Measurements from ENCODE around the gene DZANK1. TPM values are rescaled to one million over a fixed set of nuclear protein-coding genes. Genes with fewer than 3 reads are reported as not detected.

Gene DZANK1
- total and polyA plus RNA-seq, 2 of the 8 experiments (the other 6 are each of a cell fraction or from before 2014, with no cell fraction given): 8.0 to 9.9 TPM

- no peaks in the 10 kb centered on the region for H3K79me1 ChIP-seq (ENCODE audit: low read depth, low read length)
- H2BK5ac ChIP-seq (ENCODE audit: low read depth, low read length): peak overlapping the region; percentile 23; the same call in 1 of the 2 replicates
- H3K4ac ChIP-seq (replicated peaks; ENCODE audit: insufficient read length, low read depth, low read length): no peak overlapping the region
- H2BK15ac ChIP-seq (ENCODE audit: low read length): peak overlapping the region; percentile 65; the same call in 1 of the 2 replicates
- H4K20me1 ChIP-seq (replicated peaks in 1 of 2; ENCODE audit: control insufficient read depth in 1 of 2, insufficient read depth in 2 of 2, low read length in 2 of 2): no peaks in the 10 kb centered on the region
- H3K9ac ChIP-seq (replicated peaks in 1 of 4; ENCODE audit: extremely low read depth in 1 of 4, low read depth in 3 of 4, low read length in 3 of 4): no peak overlapping the region
- WGBS, 2 experiments (ENCODE audit: extremely low coverage in 1 of 2, insufficient coverage in 1 of 2, insufficient read length in 1 of 2, insufficient replicate concordance in 2 of 2, low coverage in 1 of 2, low lambda C conversion rate in 2 of 2, missing lambda C conversion rate in 1 of 2): 80% methylated on average over 7 of the region's 7 CpGs; no CpG with 5 or more reads in 1 of the 2 experiments
- H3K23ac ChIP-seq (ENCODE audit: insufficient read length): no peak overlapping the region
- peak overlapping the region; percentile 92 for H2AFZ ChIP-seq (ENCODE audit: low read length)
- POLR2A ChIA-PET (ENCODE audit: partially characterized antibody): interaction anchor here (0.9 kb wide), 2 partner anchors 9 to 10 kb away, joined by 3 to 4 read pairs; no protein-coding TSS in a partner anchor
- peak; percentile 23 to 61 for DNase-seq (ENCODE audit: low read depth in 1 of 2, low spot score in 2 of 2)
- peaks cover 0 to 4% of the 10 kb centered on the region in 2 experiments; a peak in 1 of 4 replicates for H3K9me3 ChIP-seq (ENCODE audit: insufficient read depth in 2 of 2, low read depth in 1 of 2, low read length in 1 of 2)
- H4K8ac ChIP-seq (ENCODE audit: extremely low read depth, insufficient read depth, low read length): peak overlapping the region; percentile 88; the same call in 1 of the 2 replicates
- no peak overlapping the region for H3K56ac ChIP-seq (replicated peaks; ENCODE audit: insufficient read length, low read depth, low read length)
- TF ChIP-seq RNF2 (IDR thresholded peaks at IDR 0.05; ENCODE audit: borderline replicate concordance, low read depth, low read length, missing control alignments, poor library complexity, severe bottlenecking): no peak
- no peak for TF ChIP-seq TAF1 (IDR thresholded peaks at IDR 0.05; ENCODE audit: low read depth, low read length)
- TF ChIP-seq YY1 (IDR thresholded peaks at IDR 0.05; ENCODE audit: low read depth, low read length): peak; percentile 79
- peak; percentile 62 to 78 (median 76) for TF ChIP-seq CTCF (IDR thresholded peaks at IDR 0.05; ENCODE audit: control extremely low read depth in 1 of 3, insufficient read depth in 1 of 3, low read depth in 1 of 3, low read length in 3 of 3)
- peak; percentile 60 to 72 for TF ChIP-seq RAD21 (IDR thresholded peaks at IDR 0.05 in 1 of 2, conservative IDR thresholded peaks at IDR 0.05 in 1 of 2; ENCODE audit: low read depth in 2 of 2, low read length in 2 of 2)
- H2BK120ac ChIP-seq (replicated peaks; ENCODE audit: low read depth, low read length): no peak overlapping the region
- peaks cover 0 to 2% (median 0%) of the 10 kb centered on the region in 4 experiments; a peak in 1 of 8 replicates for H3K36me3 ChIP-seq (ENCODE audit: control insufficient read depth in 2 of 4, insufficient read depth in 4 of 4, low read length in 3 of 4)
- H3K27ac ChIP-seq (ENCODE audit: low read depth, low read length): no peak overlapping the region
- H3K23me2 ChIP-seq (ENCODE audit: low read depth, low read length): no peaks in the 10 kb centered on the region
- H3K4me2 ChIP-seq (ENCODE audit: insufficient read depth in 1 of 2, low read depth in 2 of 2, low read length in 2 of 2): no peak overlapping the region
- CTCF ChIA-PET (ENCODE audit: partially characterized antibody): interaction anchor here (0.5 to 2.3 kb wide), 14 partner anchors 10 to 1624 kb away, joined by 3 to 10 read pairs (median 4); partner anchors contain the start of gene RBBP9
- no peak overlapping the region for H3K18ac ChIP-seq (ENCODE audit: extremely low read depth, low read length)
- no peak overlapping the region for H3K4me3 ChIP-seq (ENCODE audit: extremely low read depth in 1 of 4, insufficient read depth in 2 of 4, low read depth in 3 of 4, low read length in 4 of 4)
- peak overlapping the region; percentile 52; the same call in 1 of the 2 replicates for H2BK12ac ChIP-seq (ENCODE audit: low read depth, low read length)
- H2BK20ac ChIP-seq (ENCODE audit: low read length): no peak overlapping the region; the same call in 1 of the 2 replicates
- no peak overlapping the region for H4K5ac ChIP-seq (ENCODE audit: insufficient read length, low read depth, low read length)
- no peak overlapping the region for H4K91ac ChIP-seq (replicated peaks; ENCODE audit: insufficient read length, low read length)
- H3K79me2 ChIP-seq (ENCODE audit: control insufficient read depth in 1 of 2, insufficient read depth in 2 of 2, low read length in 2 of 2): no peaks in the 10 kb centered on the region
- H3K14ac ChIP-seq (ENCODE audit: insufficient read length): no peak overlapping the region
- no peaks in the 10 kb centered on the region for H3K4me1 ChIP-seq (replicated peaks in 1 of 4; ENCODE audit: control insufficient read depth in 3 of 4, insufficient read depth in 4 of 4, low read length in 3 of 4)
- H3K27me3 ChIP-seq (replicated peaks in 1 of 4; ENCODE audit: control insufficient read depth in 3 of 4, extremely low read depth in 1 of 4, insufficient read depth in 3 of 4, low read length in 3 of 4): no peaks in the 10 kb centered on the region
- FAIRE-seq: no peak
- no peak overlapping the region for H2AK5ac ChIP-seq (ENCODE audit: low read depth, low read length)
Measured at GRCh38 chr20:18380908-18381529, 85.8 kb downstream of the DZANK1 start.
